GM12873 (cell line): ENCODE data around the gene PTPRG.

Experiments used
- CTCF ChIP-seq: IDR thresholded peaks from 2 replicates; pipeline ENCODE4 v1.5.1; 2012; ENCODE audit warnings: low read depth, mild to moderate bottlenecking, moderate library complexity, low read length, control low read depth; ENCODE audit not compliant: insufficient read depth; ENCODE audit errors: missing control alignments

The PTPRG gene

GRCh38 chr3:61631108-61631769 is 69.9 kb downstream of the PTPRG start:
- TF ChIP-seq CTCF, result no peak

DNA sequence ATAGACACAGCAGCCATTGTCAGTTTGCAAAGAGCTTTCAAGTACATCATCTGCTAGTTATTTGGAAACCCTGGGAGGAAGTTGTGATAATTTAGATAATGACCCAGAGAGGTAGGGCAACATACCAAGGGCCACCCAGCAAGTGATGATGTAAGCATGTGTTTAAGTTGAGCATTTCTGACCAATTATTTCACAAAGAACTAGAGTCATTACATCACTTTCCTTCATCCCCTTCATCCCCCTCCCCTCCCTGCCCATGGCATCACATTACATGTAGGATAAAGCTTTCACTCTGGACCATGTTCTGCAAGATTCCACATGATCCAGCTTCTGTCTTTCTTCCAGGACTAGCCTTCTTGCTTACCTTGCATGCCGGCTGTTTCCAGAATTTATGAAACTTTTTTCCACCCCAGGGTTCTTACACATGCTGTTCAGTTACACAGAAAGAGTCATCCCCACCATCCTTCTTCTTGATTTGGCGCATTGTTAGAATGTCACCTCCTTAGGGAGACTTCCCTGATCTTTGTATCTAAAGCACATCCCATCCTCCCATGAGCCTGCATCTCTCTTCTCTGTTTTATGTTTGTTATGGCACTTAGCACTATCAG is 71.3 kb downstream of the PTPRG start:
- no peak for TF ChIP-seq CTCF

- no peak for TF ChIP-seq CTCF
Observed at GRCh38 chr3:61634678-61635077, 73.3 kb downstream of the PTPRG start.

DNA sequence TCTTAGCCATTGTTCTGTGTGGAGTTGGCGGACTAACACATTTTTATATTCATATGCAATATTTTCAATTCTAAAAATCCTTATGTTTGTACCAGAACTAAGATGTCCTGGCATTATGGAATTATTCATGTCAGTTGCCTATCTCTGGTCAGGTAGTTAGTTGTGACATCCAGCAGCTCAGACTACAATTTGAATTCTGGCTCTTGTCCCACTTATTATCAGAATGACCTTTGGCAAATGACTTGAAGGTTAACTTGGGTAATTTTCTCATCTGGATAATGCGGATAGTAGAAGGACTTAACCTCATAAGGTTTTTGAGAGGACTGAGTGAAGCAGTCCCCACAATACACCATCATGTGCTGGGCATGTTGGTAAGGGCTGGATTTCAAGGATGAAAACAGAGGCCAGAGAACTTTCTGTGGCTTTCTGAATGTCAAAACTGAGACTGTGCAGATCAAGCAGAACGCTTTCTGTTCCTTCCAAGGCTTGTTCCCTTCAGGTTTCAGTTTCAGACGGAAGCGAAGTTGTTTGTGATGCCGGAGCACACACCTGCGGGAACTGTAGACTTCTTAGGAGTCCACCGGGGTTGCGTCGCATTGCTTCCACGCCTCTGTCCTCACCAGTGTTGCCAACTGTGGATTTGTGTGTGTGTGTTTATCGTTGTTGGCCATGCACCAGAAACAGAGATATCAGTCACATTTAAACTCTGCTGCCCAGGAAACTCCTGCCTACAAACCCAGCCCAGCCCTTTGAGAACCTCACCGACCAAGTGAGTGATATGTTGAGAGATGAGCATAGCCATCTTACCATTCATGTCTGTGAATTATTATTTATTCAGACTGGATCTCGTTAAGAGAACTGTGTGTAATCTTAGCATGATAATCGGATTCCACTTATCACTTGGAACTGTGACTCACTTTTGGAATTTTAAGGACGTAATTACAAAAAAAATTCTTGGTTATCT is 76.0 kb downstream of the PTPRG start:
- TF ChIP-seq CTCF, result no peak

GRCh38 chr3:61638741-61639140 is 77.4 kb downstream of the PTPRG start:
- no peak for TF ChIP-seq CTCF

DNA sequence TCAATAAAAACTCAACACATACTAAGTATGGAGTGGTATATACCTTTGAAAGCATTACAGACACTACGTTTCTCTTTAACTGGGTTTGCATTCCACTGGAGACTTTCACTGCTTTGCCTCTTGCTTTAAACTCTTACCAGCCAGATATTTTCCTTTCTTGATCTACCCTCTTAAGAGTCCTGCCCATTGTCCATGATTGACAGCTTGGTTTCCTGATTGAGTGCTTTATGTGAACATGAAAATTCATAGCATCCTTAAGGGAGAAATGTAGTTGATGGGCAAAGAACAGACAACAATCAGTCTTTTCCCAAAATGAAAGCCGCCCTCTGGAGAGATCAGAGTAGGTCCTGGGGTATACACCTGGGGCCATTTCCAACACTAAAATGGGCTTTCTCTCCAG is 78.6 kb downstream of the PTPRG start:
- no peak for TF ChIP-seq CTCF

GRCh38 chr3:61645148-61645547 is 83.8 kb downstream of the PTPRG start:
- no peak for TF ChIP-seq CTCF
